Neutrophil (primary cell): ENCODE measurements around the gene LRRC42.

ENCODE experiments used
- H3K27ac ChIP-seq: fragments of 200-600 bp; sonication (generic); 2 replicates; pipeline ENCODE4 v1.5.1; 2016; ENCODE audit warnings: mild to moderate bottlenecking, moderate library complexity
- H3K27me3 ChIP-seq: fragments of 200-600 bp; sonication (generic); 2 replicates; pipeline ENCODE4 v1.6.0; 2016; ENCODE audit warnings: mild to moderate bottlenecking
- H3K36me3 ChIP-seq: fragments of 200-600 bp; sonication (generic); 2 replicates; pipeline ENCODE4 v1.5.1; 2017
- H3K4me1 ChIP-seq, 2 experiments: fragments of 200-600 bp in 1 of 2; sonication (generic) in 1 of 2; 1 replicate in 1 of 2; 2 replicates in 1 of 2; pipeline versions ENCODE4 v1.5.1 to v1.6.1; 2013 to 2016; ENCODE audit warnings: low read depth in 1 of 2, low read length in 1 of 2, mild to moderate bottlenecking in 1 of 2, moderate library complexity in 1 of 2; ENCODE audit not compliant: control insufficient read depth in 1 of 2, insufficient read depth in 1 of 2
- H3K4me3 ChIP-seq, 2 experiments: fragments of 200-600 bp in 1 of 2; sonication (generic) in 1 of 2; 1 replicate in 1 of 2; 2 replicates in 1 of 2; pipeline ENCODE4 v1.5.1; 2013 to 2016; ENCODE audit warnings: low read depth in 1 of 2, low read length in 1 of 2, mild to moderate bottlenecking in 1 of 2, moderate library complexity in 1 of 2
- H3K9me3 ChIP-seq: fragments of 200-600 bp; sonication (generic); 2 replicates; pipeline ENCODE4 v1.5.1; 2016
- TF ChIP-seq, protein P1 (sequence below): fragments of 200-600 bp; sonication (generic); IDR thresholded peaks from 2 replicates; pipeline ENCODE4 v1.5.1; 2016; ENCODE audit warnings: antibody characterized with exemption

Gene LRRC42

DNA sequence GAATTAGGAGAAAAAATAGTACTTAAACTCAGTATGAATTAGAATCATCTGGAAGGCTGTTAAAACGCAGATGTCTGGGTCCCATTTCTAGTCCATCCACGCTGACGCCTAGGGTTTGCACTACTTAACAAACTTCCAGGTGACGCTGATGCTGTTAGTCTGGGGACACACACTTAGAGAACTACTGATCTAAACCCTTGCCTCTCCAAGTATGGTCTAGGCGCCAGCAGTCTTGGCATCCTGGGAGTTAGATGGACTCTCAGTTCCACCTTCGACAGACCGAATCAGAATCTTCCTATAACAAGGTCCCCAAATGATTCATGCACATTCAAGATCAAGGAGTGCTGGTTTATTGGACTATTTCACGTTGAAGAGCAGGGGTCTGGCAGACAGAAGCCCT, 40.6 kb upstream of the LRRC42 start:
- no peaks in the 10 kb centered on the region for H3K4me1 ChIP-seq
- H3K9me3 ChIP-seq, result no peaks in the 10 kb centered on the region
- H3K36me3 ChIP-seq, result no peaks in the 10 kb centered on the region
- H3K27me3 ChIP-seq, result no peaks in the 10 kb centered on the region
- H3K27ac ChIP-seq, result no peak overlapping the region
- H3K4me3 ChIP-seq, result no peak overlapping the region
- TF ChIP-seq, protein P1, sequence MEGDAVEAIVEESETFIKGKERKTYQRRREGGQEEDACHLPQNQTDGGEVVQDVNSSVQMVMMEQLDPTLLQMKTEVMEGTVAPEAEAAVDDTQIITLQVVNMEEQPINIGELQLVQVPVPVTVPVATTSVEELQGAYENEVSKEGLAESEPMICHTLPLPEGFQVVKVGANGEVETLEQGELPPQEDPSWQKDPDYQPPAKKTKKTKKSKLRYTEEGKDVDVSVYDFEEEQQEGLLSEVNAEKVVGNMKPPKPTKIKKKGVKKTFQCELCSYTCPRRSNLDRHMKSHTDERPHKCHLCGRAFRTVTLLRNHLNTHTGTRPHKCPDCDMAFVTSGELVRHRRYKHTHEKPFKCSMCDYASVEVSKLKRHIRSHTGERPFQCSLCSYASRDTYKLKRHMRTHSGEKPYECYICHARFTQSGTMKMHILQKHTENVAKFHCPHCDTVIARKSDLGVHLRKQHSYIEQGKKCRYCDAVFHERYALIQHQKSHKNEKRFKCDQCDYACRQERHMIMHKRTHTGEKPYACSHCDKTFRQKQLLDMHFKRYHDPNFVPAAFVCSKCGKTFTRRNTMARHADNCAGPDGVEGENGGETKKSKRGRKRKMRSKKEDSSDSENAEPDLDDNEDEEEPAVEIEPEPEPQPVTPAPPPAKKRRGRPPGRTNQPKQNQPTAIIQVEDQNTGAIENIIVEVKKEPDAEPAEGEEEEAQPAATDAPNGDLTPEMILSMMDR, result no peak

DNA sequence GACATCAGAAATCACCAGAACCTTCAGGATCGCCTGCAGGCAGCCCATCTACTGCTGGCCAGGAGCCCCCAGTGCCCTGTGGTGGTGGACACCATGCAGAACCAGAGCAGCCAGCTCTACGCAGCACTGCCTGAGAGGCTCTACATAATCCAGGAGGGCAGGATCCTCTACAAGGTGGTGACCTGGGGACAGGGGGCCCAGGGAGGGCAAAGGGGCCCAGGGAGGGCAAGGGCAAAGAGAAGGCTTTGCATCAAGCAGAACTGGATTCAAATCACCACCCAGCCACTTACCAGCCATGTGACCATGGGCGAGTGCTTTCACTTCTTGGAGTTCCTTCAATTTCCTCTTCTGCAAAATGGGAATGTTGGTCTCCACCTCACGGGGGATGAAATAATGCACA, 40.0 kb upstream of the LRRC42 start:
- Histone ChIP-seq H3K9me3 (no peaks in the 10 kb centered on the region), H3K27ac (no peak overlapping the region), H3K4me1 (no peaks in the 10 kb centered on the region), H3K4me3 (no peak overlapping the region), H3K36me3 (no peaks in the 10 kb centered on the region), H3K27me3 (no peaks in the 10 kb centered on the region)
- TF ChIP-seq, protein P1, result no peak

DNA sequence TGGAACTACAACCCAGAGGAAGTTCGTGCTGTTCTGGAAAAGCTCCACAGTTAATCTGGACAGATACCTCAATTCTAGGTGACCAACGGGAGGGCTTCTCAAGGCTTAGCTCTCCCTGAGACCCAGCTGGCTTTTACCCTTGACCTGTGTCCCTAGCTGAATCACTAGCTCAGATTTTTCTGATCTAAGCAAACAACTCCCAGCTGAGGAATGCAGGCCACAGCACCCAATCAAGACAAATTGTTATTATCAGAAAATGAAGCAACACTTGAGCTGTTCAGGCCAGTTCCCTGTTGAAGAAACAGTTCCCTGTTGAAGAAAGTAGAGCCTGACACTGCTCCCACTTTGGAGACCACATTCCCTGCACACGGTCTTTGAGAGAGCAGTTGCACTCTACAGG, 36.2 kb upstream of the LRRC42 start:
- TF ChIP-seq, protein P1, result no peak
- no peaks in the 10 kb centered on the region for H3K9me3 ChIP-seq
- H3K27ac ChIP-seq, result no peak overlapping the region
- H3K27me3 ChIP-seq, result no peaks in the 10 kb centered on the region
- peaks cover 17% of the 10 kb centered on the region for H3K36me3 ChIP-seq
- no peaks in the 10 kb centered on the region for H3K4me1 ChIP-seq
- H3K4me3 ChIP-seq, result no peak overlapping the region

DNA sequence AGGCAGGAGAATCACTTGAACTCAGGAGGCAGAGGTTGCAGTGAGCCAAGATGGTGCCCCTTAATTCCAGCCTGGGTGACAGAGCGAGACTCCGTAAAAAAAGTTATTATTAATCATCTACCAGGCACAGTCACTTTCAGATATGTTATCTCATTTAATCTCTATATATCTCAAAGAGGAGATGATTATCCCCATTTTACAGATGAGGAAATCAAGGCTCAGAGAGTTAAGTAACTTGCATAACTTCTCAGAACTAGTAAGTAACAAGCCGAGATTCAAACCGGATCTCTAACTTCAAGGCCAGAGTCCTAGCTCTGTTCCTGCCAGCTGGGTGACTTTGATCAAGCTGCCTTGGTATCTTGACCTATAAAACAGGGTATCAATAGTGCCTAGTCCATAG, 34.7 kb upstream of the LRRC42 start:
- TF ChIP-seq, protein P1, result no peak
- Histone ChIP-seq H3K36me3 (peaks cover 22% of the 10 kb centered on the region), H3K9me3 (no peaks in the 10 kb centered on the region), H3K27ac (no peak overlapping the region), H3K4me3 (no peak overlapping the region), H3K27me3 (no peaks in the 10 kb centered on the region), H3K4me1 (no peaks in the 10 kb centered on the region)

DNA sequence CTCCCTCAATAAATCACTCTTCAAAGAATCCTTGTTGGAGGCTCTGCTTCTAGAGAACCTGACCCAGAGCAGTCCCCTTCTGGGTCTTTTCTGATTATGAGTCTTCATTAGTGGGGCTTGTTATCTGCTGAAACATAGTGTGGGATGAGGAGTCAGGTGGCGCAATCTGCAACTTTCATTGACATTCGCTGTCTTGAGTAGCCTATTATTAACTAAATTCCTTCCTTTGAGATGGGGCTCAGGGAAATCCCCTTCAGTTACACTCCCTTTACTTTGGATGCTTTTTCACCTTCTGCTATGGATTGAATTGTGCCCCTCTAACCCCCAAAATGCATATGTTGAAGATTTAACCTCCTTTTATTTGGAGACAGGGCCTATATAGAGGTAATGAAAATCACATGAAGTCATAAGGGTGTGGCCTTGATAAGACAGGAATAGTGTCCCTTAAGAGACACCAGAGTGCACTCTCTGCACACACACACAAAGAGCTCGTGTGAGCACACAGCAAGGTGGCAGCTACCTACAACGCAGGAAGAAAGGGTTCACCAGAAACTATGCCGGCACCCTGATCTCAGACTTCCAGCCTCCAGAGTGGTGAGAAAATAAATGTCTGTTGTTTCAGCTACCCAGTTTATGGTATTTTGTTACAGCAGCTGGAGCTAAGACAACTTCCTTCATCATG, 32.7 kb upstream of the LRRC42 start:
- H3K36me3 ChIP-seq, result peaks cover 22% of the 10 kb centered on the region
- no peak overlapping the region for H3K4me3 ChIP-seq
- TF ChIP-seq, protein P1, result no peak
- H3K4me1 ChIP-seq, result no peaks in the 10 kb centered on the region
- H3K9me3 ChIP-seq, result no peaks in the 10 kb centered on the region
- H3K27ac ChIP-seq, result no peak overlapping the region
- no peaks in the 10 kb centered on the region for H3K27me3 ChIP-seq
